ENCODE results near the gene HIVEP3.

GRCh38 chr1:41614818-41615217 lies 303.9 kb downstream of the HIVEP3 start:
- TF ChIP-seq CTCF (IDR thresholded peaks at IDR 0.05): no peak
- no peak for TF ChIP-seq POLR2A (IDR thresholded peaks at IDR 0.05)

Data from heart left ventricle (tissue), 13 donors.